Measurements from ENCODE around the gene ATP2A1. TPM values are rescaled to one million over a fixed set of nuclear protein-coding genes. Genes with fewer than 3 reads are reported as not detected.
"Not testable (repeated sequence)": the region's sequence is repeated elsewhere in the genome, so short reads cannot be mapped to it uniquely, and the experiment has no call there.

Gene ATP2A1
- total and polyA plus RNA-seq, 4 donors = 0.34 to 0.92 (median 0.44) TPM

GRCh38 chr16:28936784-28937155 lies 58.5 kb downstream of the ATP2A1 start:
- Histone ChIP-seq H3K4me1 (ENCODE audit: control insufficient read depth in 5 of 5, insufficient read depth in 5 of 5, low read length in 5 of 5) (peaks cover 0 to 5% (median 0%) of the 10 kb centered on the region in 5 donors), H3K36me3 (ENCODE audit: control insufficient read depth in 4 of 4, insufficient read depth in 4 of 4, low read length in 4 of 4) (no peaks in the 10 kb centered on the region), H3K9me3 (ENCODE audit: control insufficient read depth in 4 of 4, insufficient read depth in 3 of 4, low read length in 3 of 4) (no peaks in the 10 kb centered on the region), H3K9ac (ENCODE audit: insufficient read depth in 1 of 2, low read length in 2 of 2) (no peak overlapping the region), H3K27me3 (ENCODE audit: control insufficient read depth in 3 of 3, insufficient read depth in 3 of 3, low read length in 2 of 3) (no peaks in the 10 kb centered on the region), H3K4me3 (no peak overlapping the region), H3K27ac (ENCODE audit: low read depth in 1 of 2, low read length in 1 of 2) (no peak overlapping the region)
- no peak for DNase-seq
- ATAC-seq (ENCODE audit: insufficient read depth, low FRiP score) = no peak
- WGBS, 2 donors = 70 to 73% methylated on average over 23 to 26 of the region's 26 CpGs
- no peak for TF ChIP-seq CTCF (IDR thresholded peaks at IDR 0.05; ENCODE audit: control extremely low read depth, extremely low read depth)

GRCh38 chr16:28937222-28937876 lies 59.1 kb downstream of the ATP2A1 start:
- ATAC-seq (ENCODE audit: insufficient read depth, low FRiP score) (no peak), DNase-seq (no peak)
- Histone ChIP-seq H3K27me3 (ENCODE audit: control insufficient read depth in 3 of 3, insufficient read depth in 3 of 3, low read length in 2 of 3) (no peaks in the 10 kb centered on the region), H3K9ac (ENCODE audit: insufficient read depth in 1 of 2, low read length in 2 of 2) (no peak overlapping the region), H3K4me1 (ENCODE audit: control insufficient read depth in 5 of 5, insufficient read depth in 5 of 5, low read length in 5 of 5) (peaks cover 0 to 5% (median 0%) of the 10 kb centered on the region in 5 donors), H3K27ac (ENCODE audit: low read depth in 1 of 2, low read length in 1 of 2) (no peak overlapping the region), H3K4me3 (no peak overlapping the region), H3K36me3 (ENCODE audit: control insufficient read depth in 4 of 4, insufficient read depth in 4 of 4, low read length in 4 of 4) (no peaks in the 10 kb centered on the region), H3K9me3 (ENCODE audit: control insufficient read depth in 4 of 4, insufficient read depth in 3 of 4, low read length in 3 of 4) (no peaks in the 10 kb centered on the region)
- 83 to 87% methylated on average over 13 to 14 of the region's 14 CpGs for WGBS, 2 donors
- no peak for TF ChIP-seq CTCF (IDR thresholded peaks at IDR 0.05; ENCODE audit: control extremely low read depth, extremely low read depth)

- no peak overlapping the region for H3K27ac ChIP-seq (ENCODE audit: low read depth in 1 of 2, low read length in 1 of 2)
- no peaks in the 10 kb centered on the region for H3K9me3 ChIP-seq (ENCODE audit: control insufficient read depth in 4 of 4, insufficient read depth in 3 of 4, low read length in 3 of 4)
- no peaks in the 10 kb centered on the region for H3K36me3 ChIP-seq (ENCODE audit: control insufficient read depth in 4 of 4, insufficient read depth in 4 of 4, low read length in 4 of 4)
- no peak for ATAC-seq (ENCODE audit: insufficient read depth, low FRiP score)
- no peak for TF ChIP-seq CTCF (IDR thresholded peaks at IDR 0.05; ENCODE audit: control extremely low read depth, extremely low read depth)
- peaks cover 0 to 5% (median 0%) of the 10 kb centered on the region in 5 donors for H3K4me1 ChIP-seq (ENCODE audit: control insufficient read depth in 5 of 5, insufficient read depth in 5 of 5, low read length in 5 of 5)
- WGBS, 2 donors = 77 to 92% methylated on average over 7 of the region's 7 CpGs
- H3K4me3 ChIP-seq = no peak overlapping the region
- no peak overlapping the region for H3K9ac ChIP-seq (ENCODE audit: insufficient read depth in 1 of 2, low read length in 2 of 2)
- no peak for DNase-seq
- H3K27me3 ChIP-seq (ENCODE audit: control insufficient read depth in 3 of 3, insufficient read depth in 3 of 3, low read length in 2 of 3) = no peaks in the 10 kb centered on the region
These were observed 60.4 kb downstream of the ATP2A1 start for GRCh38 chr16:28938721-28939120.

GRCh38 chr16:28939825-28940224 lies 61.5 kb downstream of the ATP2A1 start:
- H3K9me3 ChIP-seq (ENCODE audit: control insufficient read depth in 4 of 4, insufficient read depth in 3 of 4, low read length in 3 of 4); H3K27me3 ChIP-seq (ENCODE audit: control insufficient read depth in 3 of 3, insufficient read depth in 3 of 3, low read length in 2 of 3); H3K36me3 ChIP-seq (ENCODE audit: control insufficient read depth in 4 of 4, insufficient read depth in 4 of 4, low read length in 4 of 4); H3K27ac ChIP-seq (ENCODE audit: low read depth in 1 of 2, low read length in 1 of 2); ATAC-seq (ENCODE audit: insufficient read depth, low FRiP score); H3K9ac ChIP-seq (ENCODE audit: insufficient read depth in 1 of 2, low read length in 2 of 2); DNase-seq; H3K4me3 ChIP-seq; H3K4me1 ChIP-seq (ENCODE audit: control insufficient read depth in 5 of 5, insufficient read depth in 5 of 5, low read length in 5 of 5): not testable (repeated sequence)
- WGBS, 2 donors = 93 to 95% methylated on average over 7 of the region's 7 CpGs
